Smooth muscle cell of the brain vasculature (primary cell): ENCODE measurements around the gene SRRT.

Experiments used
- DNase-seq: peaks from one replicate; pipeline ENCODE4 v3.0.0-alpha.2; 2012; ENCODE audit warnings: low read depth, low spot score

Gene SRRT, protein sequence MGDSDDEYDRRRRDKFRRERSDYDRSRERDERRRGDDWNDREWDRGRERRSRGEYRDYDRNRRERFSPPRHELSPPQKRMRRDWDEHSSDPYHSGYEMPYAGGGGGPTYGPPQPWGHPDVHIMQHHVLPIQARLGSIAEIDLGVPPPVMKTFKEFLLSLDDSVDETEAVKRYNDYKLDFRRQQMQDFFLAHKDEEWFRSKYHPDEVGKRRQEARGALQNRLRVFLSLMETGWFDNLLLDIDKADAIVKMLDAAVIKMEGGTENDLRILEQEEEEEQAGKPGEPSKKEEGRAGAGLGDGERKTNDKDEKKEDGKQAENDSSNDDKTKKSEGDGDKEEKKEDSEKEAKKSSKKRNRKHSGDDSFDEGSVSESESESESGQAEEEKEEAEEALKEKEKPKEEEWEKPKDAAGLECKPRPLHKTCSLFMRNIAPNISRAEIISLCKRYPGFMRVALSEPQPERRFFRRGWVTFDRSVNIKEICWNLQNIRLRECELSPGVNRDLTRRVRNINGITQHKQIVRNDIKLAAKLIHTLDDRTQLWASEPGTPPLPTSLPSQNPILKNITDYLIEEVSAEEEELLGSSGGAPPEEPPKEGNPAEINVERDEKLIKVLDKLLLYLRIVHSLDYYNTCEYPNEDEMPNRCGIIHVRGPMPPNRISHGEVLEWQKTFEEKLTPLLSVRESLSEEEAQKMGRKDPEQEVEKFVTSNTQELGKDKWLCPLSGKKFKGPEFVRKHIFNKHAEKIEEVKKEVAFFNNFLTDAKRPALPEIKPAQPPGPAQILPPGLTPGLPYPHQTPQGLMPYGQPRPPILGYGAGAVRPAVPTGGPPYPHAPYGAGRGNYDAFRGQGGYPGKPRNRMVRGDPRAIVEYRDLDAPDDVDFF

GRCh38 chr7:100874577-100875355, at the start of gene SRRT:
SRRT (plus strand) TSS chr7:100875103; CDS start chr7:100875591, 488 bp downstream.
- peak; percentile 97 for DNase-seq

- DNase-seq: no peak
These were observed 49.7 kb upstream of the SRRT start for GRCh38 chr7:100825215-100825671.

DNA sequence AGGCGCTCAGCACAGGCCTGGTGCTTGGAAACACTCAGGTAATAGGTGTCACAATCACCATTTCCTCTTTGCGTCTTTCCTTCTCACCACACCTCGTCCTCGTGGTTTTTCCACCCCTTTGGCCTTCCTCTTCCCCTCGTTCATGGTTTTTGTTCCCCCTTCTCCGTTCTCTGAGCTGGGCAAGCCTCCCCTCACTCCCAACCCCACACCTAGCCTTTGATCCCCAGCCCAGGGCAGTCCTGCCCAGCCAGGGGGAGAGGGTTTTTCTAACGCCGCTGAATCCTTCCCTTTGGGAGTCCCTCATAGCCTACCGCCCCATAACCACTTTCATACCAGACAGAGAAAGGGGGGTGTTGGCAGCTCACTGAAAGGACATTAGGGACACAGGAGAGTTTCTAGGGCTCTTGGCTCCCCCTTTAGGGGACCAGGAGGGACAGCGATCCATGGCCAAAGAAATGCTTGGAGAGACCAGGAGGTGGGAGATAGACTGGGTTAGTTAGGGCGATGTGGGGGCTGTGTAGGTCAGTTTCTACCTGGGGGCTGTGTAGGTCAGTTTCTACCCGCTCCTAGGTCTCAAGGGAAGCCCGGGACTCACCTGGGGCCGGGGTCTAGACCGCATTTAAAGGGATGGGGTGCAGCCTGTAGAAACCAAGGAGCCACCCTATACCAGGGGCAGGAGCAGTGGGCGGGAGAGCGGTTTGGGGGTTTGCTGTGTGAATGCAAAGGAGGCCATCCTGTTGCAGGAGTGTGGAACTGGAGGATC, 49.0 kb upstream of the SRRT start:
- DNase-seq: no peak

- DNase-seq: no peak
These were observed 48.2 kb upstream of the SRRT start for GRCh38 chr7:100826514-100827329.

DNA sequence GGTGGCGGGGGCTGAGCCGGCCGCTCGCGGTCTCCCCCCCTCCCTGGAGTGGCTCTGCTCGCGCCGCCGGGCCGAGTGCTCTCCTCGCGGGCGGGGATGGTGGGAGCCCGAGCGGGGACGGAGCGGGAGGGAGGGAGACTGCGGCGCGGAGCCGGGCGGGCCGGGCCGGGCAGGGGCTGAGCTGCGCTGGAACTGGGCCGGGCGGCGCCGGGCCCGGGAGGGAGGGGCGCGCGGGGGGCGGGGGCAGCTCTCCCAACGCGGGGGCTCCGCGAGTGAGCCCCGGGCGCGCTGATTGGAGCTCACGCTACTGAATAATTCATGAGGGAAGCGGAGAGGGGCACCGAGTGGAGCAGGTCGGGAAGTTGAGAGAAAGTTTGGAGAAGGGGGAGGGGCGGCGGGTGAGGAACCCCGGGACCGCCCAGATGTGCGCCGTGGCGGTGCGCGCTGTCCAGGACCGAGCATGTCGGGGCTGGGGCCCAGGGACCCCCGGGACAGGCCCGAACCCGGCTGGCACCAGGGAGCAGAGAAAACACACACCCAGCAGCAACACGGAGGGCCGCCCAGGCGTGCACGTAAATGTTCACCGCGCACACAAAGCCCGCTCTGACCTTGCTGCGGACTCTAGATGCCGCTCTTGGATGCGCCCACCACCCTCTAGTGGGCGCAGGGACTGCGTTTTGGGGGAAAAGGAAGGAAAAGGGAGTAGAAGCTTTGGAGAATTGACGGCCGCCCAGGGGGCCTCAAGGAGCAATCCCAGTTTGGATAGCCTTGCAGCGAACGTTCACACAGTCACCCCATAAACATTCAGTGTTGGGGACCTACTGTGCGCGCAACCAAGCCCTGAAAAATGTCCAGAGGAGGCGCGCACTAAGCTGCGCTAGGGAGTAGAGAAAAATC, 47.3 kb upstream of the SRRT start, which contains the start of gene EPHB4:
TSS of gene EPHB4 (minus strand) at position 194 of the 897 bp plus-strand sequence. CDS start 493 bp downstream, outside the sequence.
- DNase-seq: peak; percentile 66

- DNase-seq: no peak
These were observed 45.7 kb upstream of the SRRT start for GRCh38 chr7:100829150-100829716.

DNA sequence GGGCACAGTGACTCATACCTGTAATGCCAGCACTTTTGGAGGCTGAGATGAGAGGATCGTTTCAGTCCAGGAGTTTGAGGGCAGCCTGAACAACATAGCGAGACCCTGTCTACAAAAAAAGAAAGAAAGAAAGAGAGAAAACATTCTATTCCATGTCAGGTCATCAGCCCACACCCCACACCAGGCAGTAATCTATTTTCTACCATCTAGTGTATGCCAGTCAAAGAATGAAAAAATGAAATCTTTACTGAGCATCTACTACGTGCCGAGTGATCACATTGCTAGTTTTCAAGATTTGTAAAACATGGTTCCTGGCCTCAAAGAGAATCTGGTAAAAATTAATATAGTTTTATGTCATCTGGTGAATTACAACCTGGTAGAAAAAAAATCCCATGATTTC, 44.5 kb upstream of the SRRT start:
- no peak for DNase-seq

GRCh38 chr7:100832281-100832633, 42.6 kb upstream of the SRRT start:
- DNase-seq: no peak

- DNase-seq: no peak
These were observed 38.7 kb upstream of the SRRT start for GRCh38 chr7:100835903-100836811.

- DNase-seq: no peak
These were observed 38.1 kb upstream of the SRRT start for GRCh38 chr7:100836812-100837098.

GRCh38 chr7:100837099-100837836, 37.6 kb upstream of the SRRT start:
- DNase-seq: peak; percentile 74

- DNase-seq: no peak
These were observed 35.5 kb upstream of the SRRT start for GRCh38 chr7:100839361-100839760.

DNA sequence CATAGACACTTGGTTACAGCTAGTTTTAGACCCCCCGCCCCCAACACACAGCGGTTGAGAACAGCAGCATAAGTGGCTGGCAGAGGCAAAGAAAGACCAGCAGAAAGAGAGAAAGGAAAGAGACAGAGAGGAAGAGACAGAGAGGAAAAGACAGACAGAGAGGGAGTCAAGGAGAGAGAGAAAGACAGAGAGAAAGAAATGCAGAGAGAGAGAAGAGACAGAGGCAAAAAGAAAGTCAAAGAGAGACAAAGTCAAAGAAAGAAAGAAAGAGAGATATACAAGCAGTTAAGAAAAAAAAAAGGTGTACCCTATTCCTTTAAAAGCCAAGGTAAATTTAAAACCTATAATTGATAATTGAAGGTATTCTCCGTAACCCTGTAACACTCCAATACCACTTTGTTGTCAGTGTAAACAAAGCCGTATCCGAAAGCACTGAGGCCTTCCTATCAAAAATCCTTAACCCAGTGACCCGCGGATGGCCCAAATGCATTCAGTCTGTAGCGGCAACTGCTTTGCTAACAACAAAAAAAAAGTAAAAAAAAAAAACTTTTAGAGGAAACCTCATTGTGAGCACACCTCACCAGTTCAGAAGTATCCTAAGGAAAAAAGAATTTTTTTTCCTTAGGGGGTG, 34.3 kb upstream of the SRRT start:
- no peak for DNase-seq

GRCh38 chr7:100847360-100847759, 27.5 kb upstream of the SRRT start:
- no peak for DNase-seq

- DNase-seq: peak; percentile 69
These were observed 22.6 kb upstream of the SRRT start, which contains the start of gene SLC12A9 for GRCh38 chr7:100852048-100852872. SLC12A9 (plus strand) TSS chr7:100852713; CDS start chr7:100854198, 1,485 bp downstream.
